ENCODE data around the gene TRMT61A. TPM values are rescaled to one million over a fixed set of nuclear protein-coding genes. Genes with fewer than 3 reads are reported as not detected.
A peak's percentile ranks its signal among the peaks of the same experiment; 100 is the strongest.

Gene TRMT61A
- total and polyA plus RNA-seq, 12 donors = 2.9 to 14.7 (median 4.0) TPM

DNA sequence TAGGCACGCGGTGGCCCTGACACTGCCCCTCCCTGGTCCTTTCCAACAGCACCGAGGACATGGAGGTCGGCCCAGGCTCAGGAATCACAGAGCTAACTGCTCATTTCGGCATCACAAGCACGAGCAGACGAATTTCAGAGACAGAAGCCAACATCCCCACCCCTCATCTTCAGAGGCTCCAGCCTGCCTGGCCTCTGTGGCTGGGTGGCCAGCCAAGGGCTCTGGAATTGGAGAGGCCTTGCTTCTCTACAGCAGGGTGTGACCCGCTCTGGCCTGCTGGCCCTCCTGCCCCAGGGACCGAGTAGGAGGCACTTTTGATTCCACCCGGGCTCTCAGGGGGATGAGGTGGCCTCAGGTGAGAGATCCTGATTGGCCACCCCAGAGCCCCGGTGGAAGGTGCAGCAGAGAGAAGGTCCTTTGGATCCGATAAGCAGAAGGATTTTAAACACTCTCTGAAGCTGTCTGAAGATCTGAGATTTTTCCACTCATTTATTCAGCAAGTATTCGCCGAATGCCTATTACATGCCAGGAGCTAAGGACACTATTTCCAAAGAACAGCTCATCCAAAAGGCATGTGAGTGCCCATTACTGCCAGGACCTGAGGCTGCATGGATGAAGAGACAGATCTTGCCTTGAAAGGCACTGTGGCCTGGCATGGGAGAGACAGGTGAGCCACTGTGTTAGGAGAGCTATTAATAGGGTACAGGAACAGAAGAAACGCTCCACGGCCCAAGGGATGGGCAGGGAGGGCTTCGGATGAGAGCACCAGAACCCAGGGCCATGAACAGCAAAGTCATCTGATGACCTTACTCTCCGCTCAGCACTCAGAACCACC lies 23.2 kb downstream of the TRMT61A start:
- Histone ChIP-seq H3K9me3 (no peaks in the 10 kb centered on the region), H3K27me3 (no peaks in the 10 kb centered on the region), H3K27ac (peak overlapping the region; percentile 63 to 95 (median 88)), H3K4me1 (peaks cover 24 to 91% (median 63%) of the 10 kb centered on the region in 9 donors), H3K36me3 (peaks cover 0 to 14% (median 0%) of the 10 kb centered on the region in 9 donors), H3K4me3 (peak overlapping the region in 5 of 10 donors; percentile 2 to 40 (median 30))
- TF ChIP-seq, protein P1, sequence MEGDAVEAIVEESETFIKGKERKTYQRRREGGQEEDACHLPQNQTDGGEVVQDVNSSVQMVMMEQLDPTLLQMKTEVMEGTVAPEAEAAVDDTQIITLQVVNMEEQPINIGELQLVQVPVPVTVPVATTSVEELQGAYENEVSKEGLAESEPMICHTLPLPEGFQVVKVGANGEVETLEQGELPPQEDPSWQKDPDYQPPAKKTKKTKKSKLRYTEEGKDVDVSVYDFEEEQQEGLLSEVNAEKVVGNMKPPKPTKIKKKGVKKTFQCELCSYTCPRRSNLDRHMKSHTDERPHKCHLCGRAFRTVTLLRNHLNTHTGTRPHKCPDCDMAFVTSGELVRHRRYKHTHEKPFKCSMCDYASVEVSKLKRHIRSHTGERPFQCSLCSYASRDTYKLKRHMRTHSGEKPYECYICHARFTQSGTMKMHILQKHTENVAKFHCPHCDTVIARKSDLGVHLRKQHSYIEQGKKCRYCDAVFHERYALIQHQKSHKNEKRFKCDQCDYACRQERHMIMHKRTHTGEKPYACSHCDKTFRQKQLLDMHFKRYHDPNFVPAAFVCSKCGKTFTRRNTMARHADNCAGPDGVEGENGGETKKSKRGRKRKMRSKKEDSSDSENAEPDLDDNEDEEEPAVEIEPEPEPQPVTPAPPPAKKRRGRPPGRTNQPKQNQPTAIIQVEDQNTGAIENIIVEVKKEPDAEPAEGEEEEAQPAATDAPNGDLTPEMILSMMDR (IDR thresholded peaks at IDR 0.05) = no peak
- intact Hi-C loops (cut with DNase I) = loop anchor here in 1 of 10 donors (5.0 kb wide), 1 partner anchor 50 kb away; no protein-coding TSS in a partner anchor
- ATAC-seq (peak; percentile 12 to 63 (median 50)), DNase-seq (peak in 1 of 2 donors; percentile 49)
- 37 to 52% methylated on average over 18 of the region's 18 CpGs for WGBS, 2 donors

DNA sequence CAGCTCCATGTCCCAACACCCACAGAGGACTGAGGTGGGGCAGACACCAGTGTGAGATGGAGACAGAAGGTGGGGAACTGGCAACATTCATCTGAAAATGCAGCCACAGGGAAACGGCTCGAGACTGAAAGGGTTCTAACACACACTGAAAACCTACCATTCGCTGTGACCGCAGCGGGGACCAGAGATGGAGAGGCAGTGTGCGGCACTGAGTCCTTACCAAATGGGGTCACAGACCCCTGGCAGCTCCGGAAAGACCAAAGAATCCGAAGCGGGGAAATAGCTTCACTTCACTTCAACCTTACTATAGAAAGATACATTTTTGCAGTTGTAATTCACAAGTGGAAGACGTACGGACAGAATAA lies 23.8 kb downstream of the TRMT61A start:
- ATAC-seq (no peak), DNase-seq (no peak)
- WGBS, 2 donors = 93 to 95% methylated on average over 11 of the region's 11 CpGs
- no peaks in the 10 kb centered on the region for H3K9me3 ChIP-seq
- peaks cover 30 to 96% (median 69%) of the 10 kb centered on the region in 9 donors for H3K4me1 ChIP-seq
- no peaks in the 10 kb centered on the region for H3K27me3 ChIP-seq
- intact Hi-C loops (cut with DNase I) = loop anchor here in 1 of 10 donors (5.0 kb wide), 1 partner anchor 51 kb away; no protein-coding TSS in a partner anchor
- H3K36me3 ChIP-seq = peaks cover 0 to 20% (median 0%) of the 10 kb centered on the region in 9 donors
- peak overlapping the region; percentile 63 to 95 (median 88) for H3K27ac ChIP-seq
- TF ChIP-seq, protein P1 (IDR thresholded peaks at IDR 0.05) = no peak
- H3K4me3 ChIP-seq = peak overlapping the region in 1 of 10 donors; percentile 12

- Histone ChIP-seq H3K36me3 (peaks cover 0 to 49% (median 17%) of the 10 kb centered on the region in 9 donors), H3K4me1 (peaks cover 24 to 98% (median 78%) of the 10 kb centered on the region in 9 donors), H3K27me3 (no peaks in the 10 kb centered on the region), H3K27ac (peak overlapping the region; percentile 12 to 95 (median 85)), H3K9me3 (no peaks in the 10 kb centered on the region), H3K4me3 (no peak overlapping the region)
- intact Hi-C loops (cut with DNase I) = no loop called here
- TF ChIP-seq, protein P1 (IDR thresholded peaks at IDR 0.05) = no peak
- ATAC-seq (no peak), DNase-seq (peak in 1 of 2 donors; percentile 18)
- WGBS, 2 donors = 57 to 69% methylated on average over 15 of the region's 15 CpGs
These were observed 26.8 kb downstream of the TRMT61A start for GRCh38 chr14:103555559-103556337.
